HG03064 (cell line): ENCODE data around the gene ZNF567.
"Not testable (repeated sequence)": the region's sequence is repeated elsewhere in the genome, so short reads cannot be mapped to it uniquely, and the experiment has no call there.

ENCODE experiments used
- ATAC-seq: cut with Tn5 transposase; IDR thresholded peaks from one replicate; pipeline ENCODE4 v1.9.1; 2021; ENCODE audit warnings: low read depth; ENCODE audit not compliant: unreplicated experiment

ZNF567 gene

DNA sequence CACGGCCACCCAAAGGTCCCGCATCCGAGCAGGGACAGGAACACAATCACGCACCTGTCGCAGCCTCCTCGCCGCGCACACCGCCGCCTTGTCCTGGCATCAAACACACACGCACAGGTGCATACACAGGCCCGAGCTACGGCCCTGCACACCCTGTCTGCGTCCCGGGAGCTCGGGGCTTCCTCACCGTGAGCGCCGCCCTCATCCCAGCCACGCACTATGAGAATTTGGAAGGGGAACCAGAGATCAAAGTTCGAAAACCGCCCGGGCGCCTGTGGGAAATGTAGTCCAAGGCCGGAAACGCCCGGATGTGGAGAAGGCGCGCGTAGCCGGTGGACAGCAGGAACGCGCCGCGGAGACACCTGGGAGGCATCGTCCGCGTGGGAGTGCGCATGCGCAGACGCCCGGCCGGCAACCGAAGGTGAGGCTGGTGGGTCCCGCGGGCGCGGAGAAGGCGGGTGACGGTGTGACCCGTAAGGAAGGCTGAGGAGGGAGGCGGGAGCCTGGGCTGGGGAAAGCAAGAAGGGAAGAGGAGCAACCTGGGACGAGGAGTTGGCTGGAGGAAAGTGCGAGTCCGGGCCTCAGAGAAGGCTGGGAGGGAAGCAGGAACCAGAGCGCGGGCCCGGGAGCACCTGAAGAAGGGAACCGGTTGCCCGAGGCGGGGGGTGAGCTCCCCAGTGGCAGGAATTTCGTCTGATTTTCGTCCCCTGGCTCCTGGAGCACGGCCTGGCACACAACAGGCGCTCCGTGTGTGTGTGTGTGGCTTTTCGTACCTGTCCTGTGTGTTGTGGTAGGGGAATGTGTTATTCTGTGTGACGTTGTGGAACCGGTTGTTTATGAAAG, at the start of gene ZNF567:
ZNF567 (plus strand) TSS at position 399 of the 843 bp plus-strand sequence. CDS start 7,256 bp downstream, outside the sequence.
- ATAC-seq, result peak; percentile 91

DNA sequence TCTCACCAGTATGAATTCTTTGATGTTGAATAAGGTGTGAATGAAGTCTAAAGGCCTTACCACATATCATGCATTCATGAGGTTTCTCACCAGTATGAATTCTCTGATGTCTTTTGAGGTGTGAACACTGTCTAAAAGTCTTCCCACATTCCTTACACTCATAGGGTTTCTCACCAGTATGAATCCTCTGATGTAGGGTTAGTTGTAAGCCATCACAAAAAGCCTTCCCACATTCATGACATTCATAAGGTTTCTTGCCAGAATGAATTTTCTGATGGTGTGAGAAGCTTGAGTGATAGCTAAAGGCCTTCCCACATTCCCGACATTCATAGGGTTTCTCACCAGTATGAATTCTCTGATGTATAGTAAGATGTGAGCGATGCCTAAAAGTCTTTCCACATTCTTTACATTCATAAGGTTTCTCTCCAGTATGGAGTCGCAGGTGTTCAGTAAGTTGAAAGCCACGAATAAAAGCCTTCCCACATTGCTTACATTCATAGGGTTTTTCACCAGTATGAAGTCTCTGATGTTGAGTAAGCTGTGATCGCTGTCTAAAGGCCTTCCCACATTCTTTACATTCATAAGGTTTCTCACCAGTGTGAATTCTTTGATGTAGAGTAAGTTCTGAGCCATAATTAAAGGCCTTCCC, 48.4 kb upstream of the ZNF567 start:
- no peak for ATAC-seq

DNA sequence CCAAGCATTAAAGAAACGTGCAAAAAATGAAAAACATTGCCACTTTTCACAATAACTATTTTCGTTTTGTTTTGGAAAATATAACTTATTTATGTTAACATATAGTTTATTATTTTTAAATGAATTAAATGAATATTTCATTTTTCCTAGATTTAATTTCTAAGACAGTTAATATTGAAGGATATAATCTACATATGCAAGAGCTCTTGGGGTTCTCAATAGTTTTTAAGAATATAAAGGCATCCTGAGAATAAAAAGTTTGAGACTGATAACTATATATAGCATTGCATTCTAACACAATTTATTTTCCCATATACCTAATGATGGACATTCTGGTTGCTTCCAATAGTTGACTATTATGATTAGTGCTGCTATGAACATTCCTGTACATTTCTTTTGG, 40.7 kb upstream of the ZNF567 start:
- ATAC-seq, result no peak

DNA sequence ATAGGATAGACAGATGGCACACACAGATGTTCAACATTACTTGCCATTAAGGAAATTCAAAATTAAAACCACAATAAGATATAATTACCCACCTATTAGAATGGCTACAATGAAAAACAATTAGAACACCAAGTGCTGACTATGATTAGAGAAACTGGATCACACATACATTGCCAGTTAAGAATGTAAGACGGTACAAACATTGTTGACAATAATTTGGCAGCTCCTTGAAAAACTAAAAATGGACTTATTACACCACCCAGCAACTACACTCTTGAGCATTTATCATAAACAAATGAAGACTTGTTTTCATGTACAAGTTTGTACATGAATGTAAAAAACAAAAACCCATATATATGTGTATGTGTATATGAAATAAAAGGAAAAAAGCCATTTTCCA, 34.5 kb upstream of the ZNF567 start:
- ATAC-seq, result no peak

DNA sequence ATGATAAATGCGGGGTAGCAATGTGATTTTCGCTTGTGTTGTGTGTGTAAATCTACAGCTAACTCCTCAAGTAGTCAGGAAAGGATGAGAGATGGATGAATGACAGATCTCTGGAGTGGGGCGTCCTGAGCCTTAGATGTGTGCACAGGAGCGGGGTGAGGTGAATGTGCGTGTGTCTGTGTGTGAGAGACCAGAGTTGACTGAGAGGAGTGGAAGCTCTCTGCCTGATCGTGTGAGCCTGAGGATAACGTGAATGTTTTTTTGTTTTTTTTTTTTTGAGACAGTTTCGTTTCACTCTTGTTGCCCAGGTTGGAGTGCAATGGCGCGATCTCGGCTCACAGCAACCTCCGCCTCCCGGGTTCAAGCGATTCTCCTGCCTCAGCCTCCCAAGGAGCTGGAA, 21.6 kb upstream of the ZNF567 start:
- ATAC-seq, result no peak

DNA sequence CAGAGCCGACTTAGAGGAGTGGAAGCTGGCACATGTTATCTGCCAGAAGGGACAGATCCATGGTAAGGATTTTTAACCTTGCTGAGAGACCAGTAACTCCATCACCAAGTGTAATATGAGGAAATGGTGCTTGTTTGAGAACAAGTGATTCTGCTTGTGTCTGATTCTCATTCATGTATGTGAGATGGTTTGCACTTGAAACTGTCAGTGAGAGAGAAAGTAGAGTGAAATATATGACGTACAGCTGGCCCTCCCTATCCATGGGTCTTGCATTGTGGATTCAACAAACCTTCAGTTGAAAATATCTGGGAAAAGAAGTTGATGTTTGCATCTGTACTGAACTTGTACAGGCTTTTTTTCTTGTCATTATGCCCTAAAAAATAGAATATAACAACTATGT, 18.8 kb upstream of the ZNF567 start:
- no peak for ATAC-seq

DNA sequence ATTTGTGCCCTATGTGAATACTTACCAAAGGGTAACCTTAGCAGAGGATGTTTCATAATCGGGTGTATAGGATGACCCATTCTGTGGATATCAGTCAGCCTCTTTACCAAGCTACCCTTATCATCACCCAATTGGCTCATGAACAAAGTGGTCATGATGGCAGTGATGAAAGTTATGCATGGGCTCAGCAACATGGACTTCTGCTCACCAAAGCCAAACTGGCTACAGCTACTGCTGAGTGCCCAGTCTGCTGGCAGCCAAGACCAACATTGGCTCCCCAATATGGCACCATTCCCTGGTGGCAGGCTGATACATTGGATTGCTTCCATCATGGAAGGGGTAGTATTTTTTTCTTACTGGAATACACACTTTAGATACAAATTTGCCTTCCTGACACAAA, 15.0 kb upstream of the ZNF567 start:
- no peak for ATAC-seq

DNA sequence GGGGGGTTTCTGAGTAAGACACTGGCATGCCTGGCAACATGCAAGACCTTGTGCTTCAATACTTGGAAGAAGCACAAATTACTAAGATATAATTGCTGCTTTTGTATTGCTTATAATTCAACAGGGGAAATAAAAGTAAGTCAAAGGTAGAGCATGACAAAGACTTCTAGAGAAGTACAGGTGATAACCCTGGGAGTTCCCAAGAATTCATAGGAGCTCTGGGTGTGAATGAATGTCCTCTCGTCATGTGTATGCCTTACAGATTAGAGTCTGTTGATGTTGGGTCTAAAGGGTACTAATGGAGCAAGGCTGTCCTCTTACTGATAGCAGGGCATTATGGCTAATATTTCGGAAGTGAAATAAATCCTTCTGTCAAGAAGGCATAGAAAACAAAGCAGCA, 13.2 kb upstream of the ZNF567 start:
- ATAC-seq, result no peak

DNA sequence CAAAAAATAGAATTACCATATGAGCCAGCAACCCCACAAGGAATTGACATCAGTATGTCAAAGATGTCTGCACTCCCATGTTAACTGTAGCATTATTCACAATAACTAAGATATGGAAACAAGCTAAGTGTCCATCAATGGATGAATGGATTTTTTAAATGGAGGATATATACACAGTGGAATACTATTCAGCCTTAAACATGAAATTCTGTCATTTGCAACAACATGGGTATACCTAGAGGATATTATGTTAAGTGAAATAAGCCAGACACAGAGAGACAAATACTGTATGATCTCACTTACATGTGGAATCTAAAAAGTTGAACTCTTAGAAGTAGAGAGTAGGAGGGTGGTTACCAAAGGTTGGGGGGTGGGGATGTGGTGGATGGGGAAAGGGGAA, 8.0 kb upstream of the ZNF567 start:
- ATAC-seq, result no peak

DNA sequence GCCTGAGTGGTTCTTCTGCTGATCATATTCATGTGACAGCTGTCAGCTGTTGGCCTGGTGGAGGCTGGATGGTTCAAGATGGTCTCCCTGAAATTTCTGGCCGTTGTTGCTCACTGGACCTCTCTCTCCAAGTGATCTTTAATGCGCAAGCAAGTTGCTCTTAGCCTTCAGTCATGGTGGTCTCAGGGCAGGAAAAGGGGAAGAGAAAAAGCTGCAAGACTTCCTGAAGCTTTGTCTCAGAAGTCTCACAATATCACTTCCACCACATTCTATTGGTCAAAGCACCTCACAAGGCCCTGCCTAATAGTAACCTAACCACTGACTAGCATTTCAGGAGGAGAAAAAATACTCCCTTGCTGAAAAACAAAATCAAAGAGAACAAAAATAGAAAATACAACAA, 1.6 kb upstream of the ZNF567 start:
- no peak for ATAC-seq

DNA sequence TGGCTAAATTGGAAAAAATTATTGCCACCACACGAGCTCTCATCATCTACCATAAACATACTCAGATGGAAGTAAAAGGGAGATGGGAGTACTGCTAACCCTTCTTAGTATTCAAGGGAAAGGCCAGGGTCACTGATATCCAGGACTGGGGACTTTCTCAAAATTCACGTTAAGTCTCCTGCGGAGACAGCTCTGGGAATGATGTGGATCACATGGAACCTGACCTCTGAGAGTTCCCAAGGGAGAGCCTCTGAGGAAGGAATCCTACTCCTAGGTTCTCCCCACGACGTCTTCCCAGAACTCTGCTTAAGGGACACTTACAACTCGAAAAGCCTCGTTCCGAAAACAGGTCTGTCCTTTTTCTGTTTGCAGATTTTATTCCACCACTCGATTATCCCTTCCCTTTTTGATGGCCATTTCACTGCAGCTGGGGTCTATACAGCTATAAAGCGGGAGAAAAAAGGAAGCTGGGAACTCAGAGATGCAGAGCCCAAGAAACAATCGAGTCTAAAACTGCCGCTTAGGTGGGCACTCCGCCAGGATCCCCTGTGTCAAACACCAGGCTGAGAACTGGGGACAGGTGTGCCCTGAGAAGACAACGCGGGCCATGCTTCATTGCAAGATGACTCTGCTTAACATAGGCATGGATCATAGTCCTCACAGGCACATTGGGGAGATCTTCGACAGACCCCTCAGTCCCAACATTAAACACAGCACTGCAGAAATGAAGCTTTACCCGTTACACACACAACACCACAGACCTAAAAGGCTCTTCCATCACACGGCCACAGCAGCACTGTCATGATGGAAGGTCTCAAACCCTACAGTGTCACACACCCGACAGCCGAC, 823 bp upstream of the ZNF567 start:
- peak; percentile 36 for ATAC-seq

DNA sequence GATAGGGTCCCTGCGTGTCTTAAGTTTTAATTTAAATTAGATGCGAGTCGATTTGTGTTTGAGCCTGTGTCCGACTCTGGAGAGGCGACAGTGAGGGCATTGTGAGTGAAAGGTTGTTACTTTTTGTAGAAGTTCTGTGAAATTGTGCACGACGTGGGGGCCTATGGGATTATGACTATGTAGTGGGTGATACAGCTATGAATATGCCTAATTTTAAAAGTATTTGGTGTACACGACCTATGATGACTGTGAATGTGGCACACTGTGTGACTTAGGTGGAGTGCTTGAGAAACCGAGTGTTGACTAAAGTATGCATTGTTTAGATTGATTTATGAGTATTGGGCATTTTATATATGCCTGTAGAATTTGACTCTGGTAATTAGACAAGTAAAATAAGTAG, 646 bp downstream of the ZNF567 start:
- ATAC-seq, result no peak

DNA sequence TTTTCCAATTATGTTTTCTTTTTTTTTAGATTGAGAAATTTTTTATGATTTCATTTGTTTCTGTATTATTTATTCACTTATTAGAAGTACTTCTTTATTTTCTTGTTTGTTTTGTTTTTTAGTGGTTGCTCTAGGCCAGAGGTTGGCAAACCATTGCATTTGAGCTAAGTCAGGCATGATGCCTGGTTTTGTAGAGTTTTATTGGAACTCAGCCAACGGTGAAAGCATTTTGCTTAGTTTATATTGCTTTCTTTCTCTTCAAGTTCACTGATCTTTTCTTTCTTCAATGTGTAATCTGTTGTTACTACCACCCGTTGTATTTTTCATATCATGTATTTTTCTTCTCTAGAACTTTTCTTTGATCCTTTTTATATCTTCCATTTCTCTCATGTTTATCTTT, 19.7 kb downstream of the ZNF567 start:
- ATAC-seq, result no peak

DNA sequence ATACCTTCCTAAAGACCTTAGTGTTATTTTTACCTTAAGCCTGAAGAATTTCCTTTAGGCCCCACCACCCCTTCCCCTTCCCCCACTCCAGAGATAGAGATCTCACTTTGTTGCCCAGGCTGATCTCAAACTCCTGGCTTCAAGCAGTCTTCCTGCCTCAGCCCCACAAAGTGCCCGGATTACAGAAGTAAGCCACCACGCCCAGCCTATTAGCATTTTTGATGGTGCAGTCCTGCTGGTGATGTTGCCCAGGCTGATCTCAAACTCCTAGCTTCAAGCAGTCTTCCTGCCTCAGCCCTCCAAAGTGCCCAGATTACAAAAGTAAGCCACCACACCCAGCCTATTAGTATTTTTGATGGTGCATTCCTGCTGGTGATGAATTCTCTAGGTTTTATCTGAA, 22.0 kb downstream of the ZNF567 start:
- no peak for ATAC-seq

DNA sequence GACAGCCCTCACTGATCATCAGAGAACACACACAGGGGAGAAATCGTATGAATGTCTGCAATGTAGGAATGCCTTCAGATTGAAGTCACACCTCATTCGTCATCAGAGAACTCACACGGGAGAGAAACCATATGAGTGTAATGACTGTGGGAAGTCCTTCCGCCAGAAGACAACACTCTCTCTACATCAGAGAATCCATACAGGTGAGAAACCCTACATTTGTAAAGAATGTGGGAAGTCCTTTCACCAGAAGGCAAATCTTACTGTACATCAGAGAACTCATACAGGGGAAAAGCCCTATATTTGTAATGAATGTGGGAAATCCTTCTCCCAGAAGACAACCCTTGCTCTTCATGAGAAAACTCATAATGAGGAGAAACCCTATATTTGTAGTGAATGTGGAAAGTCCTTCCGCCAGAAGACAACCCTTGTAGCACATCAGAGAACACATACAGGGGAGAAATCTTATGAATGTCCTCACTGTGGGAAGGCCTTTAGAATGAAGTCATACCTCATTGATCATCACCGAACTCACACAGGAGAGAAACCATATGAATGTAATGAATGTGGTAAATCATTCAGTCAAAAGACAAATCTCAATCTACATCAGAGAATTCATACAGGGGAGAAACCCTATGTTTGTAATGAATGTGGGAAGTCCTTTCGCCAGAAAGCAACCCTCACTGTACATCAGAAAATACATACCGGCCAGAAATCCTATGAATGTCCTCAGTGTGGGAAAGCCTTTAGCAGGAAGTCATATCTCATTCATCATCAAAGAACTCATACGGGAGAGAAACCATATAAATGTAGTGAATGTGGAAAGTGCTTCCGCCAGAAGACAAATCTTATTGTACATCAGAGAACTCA, 32.5 kb downstream of the ZNF567 start:
- ATAC-seq, result no peak

DNA sequence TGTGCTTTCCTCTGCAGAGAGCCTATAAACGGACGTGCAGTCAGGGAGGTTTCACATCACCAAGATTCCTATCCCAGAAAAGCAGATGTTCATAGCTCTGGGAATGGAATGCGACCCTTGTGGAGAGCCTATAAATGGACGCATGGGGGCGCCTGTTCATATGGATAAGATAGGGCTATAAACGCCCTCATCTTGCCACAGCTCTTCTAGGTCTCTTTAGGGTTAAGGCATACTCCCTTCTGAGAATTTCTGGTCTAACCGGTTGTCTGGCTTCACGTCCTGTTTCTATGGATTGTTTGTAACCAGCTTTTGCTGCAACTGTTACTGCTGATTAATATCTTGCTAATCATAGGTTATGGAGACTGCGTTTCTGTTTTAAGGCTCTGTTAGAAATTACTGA, 48.8 kb downstream of the ZNF567 start:
- ATAC-seq, result not testable (repeated sequence)

DNA sequence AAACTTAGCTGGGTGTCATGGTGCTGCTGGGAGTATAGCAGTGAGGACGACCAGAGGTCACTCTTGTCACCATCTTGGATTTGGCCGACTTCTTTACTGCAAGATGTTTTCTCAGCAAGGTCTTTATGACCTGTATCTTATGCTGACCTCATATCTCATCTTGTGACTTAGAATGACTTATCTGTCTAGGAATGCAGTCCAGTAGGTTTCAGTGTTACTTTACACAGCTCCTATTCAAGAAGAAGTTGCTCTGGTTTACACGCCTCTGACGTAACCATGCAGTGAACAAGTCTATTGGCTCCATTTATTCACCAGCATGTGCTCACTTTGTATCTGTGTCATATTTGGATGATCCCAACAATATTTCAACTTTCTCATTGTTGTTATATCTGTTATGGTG, 58.5 kb downstream of the ZNF567 start:
- no peak for ATAC-seq

DNA sequence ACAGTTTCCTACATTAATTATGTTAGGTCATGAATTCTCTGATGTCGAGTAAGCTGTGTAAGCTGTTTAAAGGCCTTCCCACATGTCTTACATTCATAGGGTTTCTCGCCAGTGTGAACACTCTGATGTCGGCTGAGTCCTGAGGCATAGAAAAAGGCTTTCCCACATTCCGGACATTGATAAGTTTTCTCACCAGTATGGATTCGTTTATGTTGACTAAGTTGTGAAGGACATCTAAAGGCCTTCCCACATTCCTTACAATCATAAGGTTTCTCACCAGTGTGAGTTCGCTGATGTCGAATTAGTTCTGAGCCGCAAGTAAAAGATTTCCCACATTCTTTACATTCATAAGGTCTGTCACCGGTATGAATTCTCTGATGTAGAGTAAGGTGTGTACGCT, 60.3 kb downstream of the ZNF567 start:
- no peak for ATAC-seq

DNA sequence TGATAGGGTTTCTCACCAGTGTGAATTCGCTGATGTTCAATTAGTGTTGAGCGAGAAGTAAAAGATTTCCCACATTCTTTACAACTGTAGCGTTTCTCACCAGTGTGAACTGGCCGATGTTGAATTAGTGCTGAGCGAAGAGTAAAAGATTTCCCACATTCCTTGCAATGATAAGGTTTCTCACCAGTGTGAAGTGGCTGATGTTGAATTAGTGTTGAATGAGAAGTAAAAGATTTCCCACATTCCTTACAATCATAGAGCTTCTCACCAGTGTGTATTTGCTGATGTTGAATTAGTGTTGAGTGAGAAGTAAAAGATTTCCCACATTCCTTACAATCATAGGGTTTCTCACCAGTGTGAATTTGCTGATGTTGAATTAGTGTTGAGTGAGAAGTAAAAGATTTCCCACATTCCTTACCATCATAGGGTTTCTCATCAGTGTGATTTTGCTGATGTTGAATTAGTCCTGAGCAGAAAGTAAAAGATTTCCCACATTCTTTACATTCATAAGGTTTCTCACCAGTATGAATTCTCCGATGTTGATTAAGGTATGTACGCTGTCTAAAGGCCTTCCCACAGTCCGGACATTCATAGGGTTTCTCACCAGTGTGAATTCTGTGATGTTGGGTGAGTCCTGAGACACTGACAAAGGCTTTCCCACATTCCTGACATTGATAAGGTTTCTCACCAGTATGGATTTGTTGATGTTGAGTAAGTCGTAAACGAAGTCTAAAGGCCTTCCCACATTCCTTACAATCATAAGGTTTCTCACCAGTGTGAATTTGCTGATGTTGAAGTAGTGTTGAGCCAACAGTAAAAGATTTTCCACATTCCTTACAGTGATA, 61.2 kb downstream of the ZNF567 start:
- ATAC-seq, result no peak
